Caco-2 (cell line): ENCODE measurements around the gene ZSCAN26. TPM values are rescaled to one million over a fixed set of nuclear protein-coding genes. Genes with fewer than 3 reads are reported as not detected.

Source experiments
- BruUV-seq: library from RNA; stranded (reverse); fragments of 400-500 nt; replicated peaks from 2 replicates; lab custom pipeline; 2021; lab: Mats Ljungman, UMichigan
- CTCF ChIA-PET: fragments of 300-600 bp; sonication (Branson Sonifier 250); formaldehyde crosslinking; loops from one replicate; lab custom pipeline; 2022; ENCODE audit warnings: antibody characterized with exemption; lab: Charles Lee
- POLR2A ChIA-PET: fragments of 300-600 bp; sonication (Branson Sonifier 250); formaldehyde crosslinking; loops from one replicate; lab custom pipeline; 2022; ENCODE audit warnings: antibody characterized with exemption; lab: Charles Lee
- DNase-seq, 2 experiments: peaks; one replicate each; pipeline versions ENCODE4 v3.0.0 to v3.0.0-alpha.2; 2020 to 2022
- H3K27me3 ChIP-seq: replicated peaks from 2 replicates; pipeline ENCODE4 v1.6.0; 2011; ENCODE audit warnings: low read length; ENCODE audit not compliant: control insufficient read depth, insufficient read depth
- H3K36me3 ChIP-seq: 2 replicates; pipeline ENCODE4 v1.5.1; 2011; ENCODE audit warnings: low read length; ENCODE audit not compliant: control insufficient read depth, insufficient read depth
- H3K4me1 ChIP-seq: fragments of 250-450 bp; sonication (Bioruptor Pico); 2 replicates; pipeline ENCODE4 v1.5.1; 2020; ENCODE audit warnings: mild to moderate bottlenecking
- H3K4me3 ChIP-seq: 2 replicates; pipeline ENCODE4 v1.5.1; 2011; ENCODE audit warnings: low read depth, mild to moderate bottlenecking, control low read depth, low read length
- H3K9me3 ChIP-seq: fragments of 250-450 bp; sonication (Bioruptor Pico); 2 replicates; pipeline ENCODE4 v1.5.1; 2020; ENCODE audit warnings: mild to moderate bottlenecking, moderate library complexity
- H3K27ac Mint-ChIP-seq: one replicate; pipeline ENCODE4 v1.8.0; 2022; ENCODE audit warnings: mixed read lengths; ENCODE audit not compliant: unreplicated experiment
- H3K27me3 Mint-ChIP-seq: one replicate; pipeline ENCODE4 v1.8.0; 2022; ENCODE audit warnings: mixed read lengths; ENCODE audit not compliant: insufficient read depth, unreplicated experiment
- H3K36me3 Mint-ChIP-seq: one replicate; pipeline ENCODE4 v1.8.0; 2022; ENCODE audit warnings: mild to moderate bottlenecking, mixed read lengths; ENCODE audit not compliant: insufficient read depth, unreplicated experiment
- H3K4me1 Mint-ChIP-seq: one replicate; pipeline ENCODE4 v1.8.0; 2022; ENCODE audit warnings: low read depth, mixed read lengths; ENCODE audit not compliant: unreplicated experiment
- H3K4me3 Mint-ChIP-seq: one replicate; pipeline ENCODE4 v1.8.0; 2022; ENCODE audit warnings: mild to moderate bottlenecking, moderate library complexity, mixed read lengths; ENCODE audit not compliant: unreplicated experiment
- H3K9me3 Mint-ChIP-seq: one replicate; pipeline ENCODE4 v1.8.0; 2022; ENCODE audit warnings: mixed read lengths; ENCODE audit not compliant: unreplicated experiment
- intact Hi-C: fragments of 100-400 bp; cut with micrococcal nuclease; formaldehyde crosslinking; loops from one replicate; pipeline ENCODE4 v1.10.0; 2022; ENCODE audit not compliant: unreplicated experiment
- total RNA-seq: library from RNA; stranded (reverse); gene quantifications from 2 replicates; pipeline ENCODE4 v1.2.3, GENCODE V29; 2022
- TF ChIP-seq, protein P1 (sequence below), 2 experiments: fragments of 200-600 bp in 1 of 2; IDR thresholded peaks; 1 replicate in 1 of 2; 2 replicates in 1 of 2; pipeline versions ENCODE4 v1.5.1 to v1.8.0; 2011 to 2022; ENCODE audit warnings: antibody characterized with exemption in 1 of 2, control low read depth in 1 of 2, inconsistent platforms in 1 of 2, low read depth in 1 of 2, low read length in 1 of 2, mild to moderate bottlenecking in 1 of 2, moderate library complexity in 1 of 2; ENCODE audit not compliant: insufficient read depth in 1 of 2, severe bottlenecking in 1 of 2, unreplicated experiment in 1 of 2

ZSCAN26 gene
- total RNA-seq, 1 experiment from 2014 or later: 7.2 TPM

DNA sequence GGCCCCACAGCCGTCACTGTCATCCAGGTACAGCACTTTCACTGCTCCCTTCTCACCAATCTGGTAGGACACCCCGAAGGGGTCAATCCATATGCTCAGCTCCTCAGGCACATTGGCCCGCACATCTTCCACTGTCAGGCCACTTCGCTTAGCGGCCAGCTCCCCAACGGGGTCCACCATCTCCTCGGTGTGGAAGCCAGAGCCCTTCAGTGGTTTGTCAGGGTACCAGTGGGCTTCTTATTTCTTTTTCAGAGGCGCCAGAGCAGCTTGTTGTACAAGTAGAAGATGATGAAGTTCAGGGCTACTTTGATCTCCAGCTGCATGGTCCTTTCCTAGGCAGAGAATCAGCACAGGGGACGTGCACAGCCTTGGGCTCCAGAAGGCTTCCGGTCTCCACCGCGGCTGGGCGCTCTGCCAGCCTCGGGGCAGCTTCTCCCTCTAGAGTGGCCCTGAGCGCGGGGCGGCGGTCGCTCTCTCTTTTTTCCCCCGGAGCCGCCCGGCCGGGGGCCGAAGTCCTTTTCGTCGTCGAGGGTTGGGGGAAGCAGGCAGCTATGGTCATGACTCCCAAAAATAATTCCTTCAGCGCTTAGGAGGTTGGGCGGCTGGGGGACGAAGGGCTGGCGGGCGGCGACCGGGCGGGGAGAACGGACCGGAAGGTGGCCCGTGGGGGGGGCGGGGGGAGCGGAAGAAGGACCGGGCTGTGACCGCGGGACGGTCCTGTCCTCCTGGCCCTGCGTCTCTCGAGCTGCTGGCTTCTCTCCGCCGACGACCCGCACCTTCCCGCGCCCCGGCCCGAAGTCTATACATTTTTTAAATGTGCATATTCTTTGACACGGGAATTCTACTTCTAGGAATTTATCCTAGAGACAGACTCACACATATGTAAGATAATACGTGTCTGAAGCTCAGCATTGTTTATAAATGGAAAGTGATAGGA lies 48.4 kb upstream of the ZSCAN26 start:
- POLR2A ChIA-PET: interaction anchor here (0.5 to 1.1 kb wide), 8 partner anchors 8 to 939 kb away, joined by 3 to 9 read pairs (median 4); partner anchors contain the start of genes PGBD1 and ZSCAN31
- Histone ChIP-seq H3K4me3 (peak overlapping the region; percentile 51), H3K27me3 (peaks cover 1% of the 10 kb centered on the region; the same call in 1 of the 2 replicates), H3K36me3 (no peaks in the 10 kb centered on the region), H3K4me1 (peaks cover 6% of the 10 kb centered on the region), H3K9me3 (no peaks in the 10 kb centered on the region)
- Mint-ChIP-seq H3K27ac (peak overlapping the region; percentile 42), H3K9me3 (no peaks in the 10 kb centered on the region), H3K36me3 (no peaks in the 10 kb centered on the region), H3K4me3 (peak overlapping the region; percentile 76), H3K27me3 (no peaks in the 10 kb centered on the region), H3K4me1 (peaks cover 7% of the 10 kb centered on the region)
- intact Hi-C loops: no loop called here
- BruUV-seq: TSS peak; percentile 78
- TF ChIP-seq, protein P1, sequence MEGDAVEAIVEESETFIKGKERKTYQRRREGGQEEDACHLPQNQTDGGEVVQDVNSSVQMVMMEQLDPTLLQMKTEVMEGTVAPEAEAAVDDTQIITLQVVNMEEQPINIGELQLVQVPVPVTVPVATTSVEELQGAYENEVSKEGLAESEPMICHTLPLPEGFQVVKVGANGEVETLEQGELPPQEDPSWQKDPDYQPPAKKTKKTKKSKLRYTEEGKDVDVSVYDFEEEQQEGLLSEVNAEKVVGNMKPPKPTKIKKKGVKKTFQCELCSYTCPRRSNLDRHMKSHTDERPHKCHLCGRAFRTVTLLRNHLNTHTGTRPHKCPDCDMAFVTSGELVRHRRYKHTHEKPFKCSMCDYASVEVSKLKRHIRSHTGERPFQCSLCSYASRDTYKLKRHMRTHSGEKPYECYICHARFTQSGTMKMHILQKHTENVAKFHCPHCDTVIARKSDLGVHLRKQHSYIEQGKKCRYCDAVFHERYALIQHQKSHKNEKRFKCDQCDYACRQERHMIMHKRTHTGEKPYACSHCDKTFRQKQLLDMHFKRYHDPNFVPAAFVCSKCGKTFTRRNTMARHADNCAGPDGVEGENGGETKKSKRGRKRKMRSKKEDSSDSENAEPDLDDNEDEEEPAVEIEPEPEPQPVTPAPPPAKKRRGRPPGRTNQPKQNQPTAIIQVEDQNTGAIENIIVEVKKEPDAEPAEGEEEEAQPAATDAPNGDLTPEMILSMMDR (IDR thresholded peaks at IDR 0.05; ENCODE audit: insufficient read depth in 1 of 2, low read depth in 1 of 2, low read length in 1 of 2, severe bottlenecking in 1 of 2, unreplicated experiment in 1 of 2): peak in 1 of 2 experiments; percentile 8
- CTCF ChIA-PET: interaction anchor here (1.5 kb wide), 1 partner anchor 138 kb away, joined by 9 read pairs; no protein-coding TSS in a partner anchor
- DNase-seq: peak; percentile 63 to 68

DNA sequence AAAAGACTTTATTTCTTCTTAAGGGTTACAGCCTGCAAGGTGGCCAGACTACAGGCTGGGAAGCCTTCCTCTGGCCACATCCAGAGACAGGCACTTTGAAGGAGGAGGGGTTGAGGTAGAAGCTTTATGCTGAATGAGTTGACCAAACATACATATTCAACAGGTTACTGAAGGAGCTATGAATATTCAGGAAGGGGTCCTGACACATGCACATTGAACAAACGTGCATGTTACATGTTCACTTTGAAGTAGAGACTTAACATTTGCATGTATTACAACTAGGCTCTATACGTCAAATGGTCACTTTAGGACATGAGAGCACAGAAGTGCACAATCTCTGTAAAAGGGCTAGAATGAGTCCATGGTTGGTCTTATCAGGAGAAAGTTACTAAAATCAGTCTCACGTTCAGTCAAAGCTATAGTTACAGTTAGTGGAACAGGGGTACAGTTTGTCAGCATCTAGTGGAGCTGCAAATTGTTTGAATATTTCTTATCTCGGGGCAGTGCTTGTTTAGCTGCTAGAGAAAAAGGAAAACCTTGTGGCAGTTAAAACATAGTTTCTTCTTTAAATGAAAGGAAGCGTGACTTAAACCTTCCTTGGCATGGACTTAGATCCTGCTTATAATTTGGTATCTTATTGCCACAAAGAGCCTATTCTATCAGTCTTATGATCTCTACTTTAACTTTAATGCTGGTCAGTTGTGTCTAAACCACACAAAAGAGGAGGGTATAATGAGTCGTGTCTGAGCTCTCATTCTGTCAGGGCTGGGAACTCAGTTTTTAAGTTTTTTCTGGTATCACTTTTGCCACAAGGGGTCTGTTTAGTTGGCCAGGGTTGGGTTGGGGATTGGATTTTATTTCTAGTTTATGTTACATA lies 46.4 kb upstream of the ZSCAN26 start:
- peaks cover 4% of the 10 kb centered on the region for H3K36me3 Mint-ChIP-seq
- POLR2A ChIA-PET: no interaction called here
- no TSS peak for BruUV-seq
- intact Hi-C loops: no loop called here
- H3K4me3 Mint-ChIP-seq: no peak overlapping the region
- TF ChIP-seq, protein P1 (IDR thresholded peaks at IDR 0.05; ENCODE audit: insufficient read depth in 1 of 2, low read depth in 1 of 2, low read length in 1 of 2, severe bottlenecking in 1 of 2, unreplicated experiment in 1 of 2): no peak
- DNase-seq: no peak
- CTCF ChIA-PET: no interaction called here
- H3K9me3 Mint-ChIP-seq: no peaks in the 10 kb centered on the region
- H3K4me1 ChIP-seq: peaks cover under 1% of the 10 kb centered on the region
- no peak overlapping the region for H3K27ac Mint-ChIP-seq
- H3K9me3 ChIP-seq: no peaks in the 10 kb centered on the region
- H3K27me3 ChIP-seq: peaks cover 1% of the 10 kb centered on the region; the same call in 1 of the 2 replicates
- no peaks in the 10 kb centered on the region for H3K27me3 Mint-ChIP-seq
- no peaks in the 10 kb centered on the region for H3K36me3 ChIP-seq
- peaks cover 10% of the 10 kb centered on the region for H3K4me1 Mint-ChIP-seq
- no peak overlapping the region for H3K4me3 ChIP-seq
